NCI-H2196 (cell line): ENCODE data around the gene KAT2A.

ENCODE experiments used
- DNase-seq: peaks from one replicate; lab custom pipeline; 2025; ENCODE audit not compliant: unreplicated experiment; lab: John Stamatoyannopoulos, UW

Gene KAT2A

DNA sequence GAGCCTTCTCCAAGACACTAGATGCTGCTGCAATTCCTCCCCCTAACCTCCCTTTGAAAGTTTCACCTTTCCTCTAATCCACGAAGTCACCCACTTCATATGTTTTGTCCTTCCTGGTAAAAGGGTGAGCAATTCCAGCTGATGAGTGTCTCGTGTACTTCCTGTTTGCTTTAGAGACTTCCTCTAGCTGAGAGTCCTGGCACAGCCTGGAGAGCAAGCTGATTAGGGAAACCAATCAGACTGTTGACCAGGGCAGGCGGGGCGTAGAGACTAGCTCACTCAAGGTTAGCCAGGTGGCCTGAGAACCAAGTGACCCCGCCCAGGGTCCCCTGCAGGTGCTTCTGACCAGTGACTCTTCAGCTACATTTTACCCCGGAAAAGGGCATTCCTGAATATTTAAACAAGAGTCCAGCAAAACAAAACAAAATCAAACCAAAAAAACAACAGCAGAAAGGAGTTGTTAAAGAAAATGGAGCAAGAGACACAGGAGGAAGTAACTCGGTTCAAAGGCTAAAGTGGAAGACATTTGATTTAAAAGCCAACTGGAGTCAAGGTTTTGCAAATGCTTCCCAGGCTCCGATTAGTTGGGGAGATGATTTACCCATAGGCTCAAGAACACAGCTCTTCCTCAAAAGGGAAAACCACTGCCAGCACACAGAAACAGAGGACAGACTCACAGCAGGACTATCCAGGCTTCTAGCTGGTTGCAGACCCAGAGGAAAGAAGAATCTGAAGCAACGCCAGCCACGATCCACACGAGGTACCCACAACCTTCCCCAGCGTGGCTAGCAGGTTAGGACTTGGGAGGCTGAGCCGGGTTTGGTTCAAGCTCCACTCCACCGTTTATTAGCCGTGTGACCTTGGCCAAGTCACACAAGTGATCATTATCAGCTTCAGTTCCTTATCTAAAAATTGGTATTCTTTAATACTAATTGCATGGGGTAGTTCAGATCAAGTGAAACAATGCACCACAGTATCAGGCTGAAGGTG, 14.8 kb upstream of the KAT2A start:
- peak; percentile 53 for DNase-seq

DNA sequence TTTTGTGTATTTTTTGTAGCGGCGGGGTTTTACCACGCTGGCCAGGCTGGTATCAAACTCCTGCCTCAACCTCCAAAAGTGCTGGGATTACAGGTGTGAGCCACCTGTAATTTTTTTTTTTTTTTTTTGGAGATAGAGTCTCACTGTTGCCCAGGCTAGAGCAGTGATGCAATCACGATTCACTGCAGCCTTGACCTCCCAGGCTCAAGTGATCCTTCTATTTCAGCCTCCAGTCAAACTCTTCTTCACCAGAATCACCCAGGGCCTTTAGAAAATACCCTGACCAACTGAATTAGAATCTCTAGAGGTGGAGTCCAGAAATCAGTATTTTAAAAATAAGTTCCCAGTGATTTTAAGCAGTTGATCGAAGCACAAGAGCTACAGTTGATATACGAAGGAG, 14.0 kb upstream of the KAT2A start:
- no peak for DNase-seq

DNA sequence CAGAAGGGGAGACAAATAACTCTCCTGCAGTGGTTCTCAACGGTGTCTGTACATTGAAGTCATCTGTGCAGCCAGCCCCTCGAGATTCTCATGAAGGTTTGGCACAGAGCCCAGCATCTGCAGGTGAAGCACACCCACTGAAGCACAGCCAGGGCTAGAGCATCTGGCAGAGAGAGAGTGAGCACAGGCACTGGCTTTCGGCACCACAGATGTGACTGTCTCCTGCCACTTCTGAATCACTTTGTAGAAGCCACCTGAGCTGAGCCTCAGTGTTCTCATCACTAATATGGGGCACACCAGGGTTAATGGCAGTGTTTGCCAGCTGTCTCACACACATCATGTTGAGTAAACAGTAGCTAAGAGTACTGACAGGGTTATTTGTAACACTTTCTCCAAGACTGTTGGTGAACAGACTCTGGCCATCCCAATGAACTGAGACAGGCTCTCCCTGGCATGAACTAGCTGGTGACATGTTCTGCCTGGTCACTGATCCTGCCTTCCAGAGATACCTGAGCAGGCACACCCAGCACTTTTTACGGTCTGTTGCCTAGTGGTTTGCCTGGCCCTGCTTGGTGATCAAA, 12.4 kb upstream of the KAT2A start:
- DNase-seq: peak; percentile 47

DNA sequence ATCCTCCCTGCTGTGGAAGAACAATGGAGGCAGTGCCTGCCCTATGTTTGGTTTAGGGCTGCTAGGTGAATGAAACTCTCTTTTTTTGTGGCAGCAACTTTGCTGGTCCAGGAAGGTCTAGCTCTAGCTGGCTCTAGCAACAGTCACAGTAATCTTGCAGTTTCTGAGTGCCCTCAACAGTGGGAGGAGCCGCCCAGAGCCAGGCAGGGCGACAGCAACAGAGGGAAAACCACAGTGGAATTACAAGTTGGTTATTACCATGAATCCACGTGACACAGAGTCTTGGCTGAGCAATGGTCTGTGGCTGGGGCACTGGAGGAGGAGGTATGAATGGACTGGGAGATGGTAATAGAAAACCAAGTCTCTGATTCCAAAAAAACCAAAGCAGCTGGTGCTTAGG, 11.8 kb upstream of the KAT2A start:
- DNase-seq: peak; percentile 58

DNA sequence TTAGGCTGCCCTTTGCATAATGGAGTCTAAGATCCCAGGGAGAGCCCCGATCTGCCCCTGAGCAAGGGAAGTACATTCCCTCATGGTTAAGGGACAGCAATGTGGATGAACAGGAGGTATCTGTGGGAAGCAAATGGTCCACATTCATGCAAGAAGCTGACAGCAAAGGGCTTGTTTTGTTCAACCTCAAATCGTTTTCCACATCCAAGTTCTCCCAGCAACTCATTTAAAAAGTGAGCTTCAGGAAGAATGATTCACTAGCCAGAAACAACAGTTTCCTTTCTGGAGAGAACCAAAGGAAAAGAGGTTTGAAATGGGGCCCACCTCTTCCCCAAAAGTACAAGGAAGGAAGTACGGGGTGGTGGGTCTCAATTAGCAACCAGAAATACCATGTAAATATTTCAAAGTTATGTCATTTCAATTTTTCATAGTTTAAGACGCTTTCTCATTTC, 10.8 kb upstream of the KAT2A start:
- DNase-seq: no peak

DNA sequence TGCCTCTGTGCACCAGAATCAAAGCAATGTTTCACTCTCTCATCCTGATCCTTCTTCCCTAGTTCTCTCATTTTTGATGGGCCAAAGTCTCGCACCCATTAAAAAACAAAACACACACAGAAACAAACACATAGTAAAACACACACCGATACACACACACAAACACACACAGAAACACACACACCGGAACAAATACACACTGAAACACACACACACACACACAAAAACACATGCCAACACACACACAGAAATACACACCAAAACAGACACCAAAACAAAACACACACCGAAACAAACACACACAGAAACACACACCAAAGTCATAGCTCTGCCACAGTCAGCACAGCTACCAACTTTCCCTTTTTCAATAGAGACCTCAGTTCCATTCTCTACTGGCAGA, 10.1 kb upstream of the KAT2A start:
- DNase-seq: no peak

DNA sequence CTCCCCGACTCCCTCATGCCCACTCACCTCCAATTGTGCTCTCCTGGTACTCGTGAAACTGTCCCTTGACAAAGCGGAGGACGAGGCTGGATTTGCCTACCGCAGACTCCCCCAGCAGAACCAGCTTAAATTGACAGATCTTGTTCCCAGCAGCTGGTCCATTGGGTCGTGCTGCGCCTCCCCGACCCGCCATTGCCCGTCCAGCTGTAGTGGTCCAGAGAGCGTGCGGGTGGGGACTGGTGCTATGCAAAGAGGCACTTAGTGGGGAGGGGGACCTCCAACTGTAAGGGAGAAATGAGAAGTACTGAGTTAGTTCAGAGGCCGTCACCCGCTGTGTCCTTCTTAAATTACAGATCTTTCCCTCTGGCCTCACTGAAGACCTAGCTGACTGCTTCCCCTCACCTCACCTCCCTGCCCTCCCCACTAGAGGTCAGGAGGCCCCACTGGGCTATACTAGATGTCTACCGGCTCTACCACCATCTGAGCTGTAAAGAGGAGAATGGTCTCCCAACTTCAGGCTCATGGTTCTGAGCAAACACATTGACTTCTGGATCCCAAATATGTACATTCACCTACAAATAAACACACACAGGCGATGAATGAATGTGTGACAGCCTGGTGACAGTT, 9.3 kb upstream of the KAT2A start:
- no peak for DNase-seq

DNA sequence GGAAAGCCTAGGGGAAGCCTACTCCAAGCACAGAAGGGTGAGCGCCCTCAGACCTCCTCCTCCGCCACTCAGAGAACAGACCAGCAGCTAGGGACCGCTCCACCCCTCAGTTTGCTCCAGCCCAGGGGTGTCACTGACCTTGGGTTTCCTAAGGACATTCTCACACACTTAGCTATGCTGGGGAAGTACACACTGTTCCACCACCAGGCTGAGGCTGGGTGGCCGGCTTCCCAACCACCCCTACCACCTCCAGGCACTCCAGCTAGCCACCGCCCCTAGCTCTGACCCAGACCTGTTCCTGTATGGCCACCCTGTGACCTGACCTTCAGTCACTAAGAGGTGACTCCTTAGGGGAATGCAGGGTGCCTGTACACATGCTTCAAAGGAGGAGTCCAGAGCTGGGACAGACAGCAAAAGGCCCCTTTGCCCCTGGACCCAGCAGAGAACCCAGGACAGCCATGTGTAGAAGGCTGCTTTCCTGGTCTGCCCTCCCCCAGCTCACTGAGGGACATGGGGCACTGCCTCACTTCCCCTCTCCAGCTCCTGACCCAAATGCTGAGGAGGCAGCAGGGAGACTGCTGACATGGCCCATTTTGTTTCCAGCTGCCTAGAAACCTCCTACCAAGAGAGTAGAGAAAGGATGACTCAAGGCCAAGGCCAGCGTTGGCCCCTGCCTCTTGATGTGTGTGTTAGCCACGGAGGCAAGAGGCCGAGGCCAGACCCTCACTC, 8.1 kb upstream of the KAT2A start:
- no peak for DNase-seq

DNA sequence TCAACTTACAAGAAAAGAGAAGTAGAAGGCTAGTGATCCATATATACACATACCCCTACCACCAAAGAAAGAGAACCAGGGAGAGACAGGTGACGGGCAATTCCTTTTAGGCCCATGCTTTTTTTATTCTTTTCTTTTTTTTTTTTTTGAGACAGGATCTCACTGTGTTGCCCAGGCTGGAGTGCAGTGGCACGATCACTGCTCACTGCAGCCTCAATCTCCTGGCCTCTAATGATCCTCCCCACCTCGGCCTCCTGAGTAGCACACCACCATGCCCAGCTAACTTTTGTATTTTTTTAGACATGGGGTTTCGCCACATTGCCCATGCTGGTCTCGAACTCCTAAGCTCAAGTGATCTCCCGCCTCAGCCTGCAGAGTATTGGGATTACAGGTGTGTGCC, 6.2 kb upstream of the KAT2A start:
- DNase-seq: no peak

DNA sequence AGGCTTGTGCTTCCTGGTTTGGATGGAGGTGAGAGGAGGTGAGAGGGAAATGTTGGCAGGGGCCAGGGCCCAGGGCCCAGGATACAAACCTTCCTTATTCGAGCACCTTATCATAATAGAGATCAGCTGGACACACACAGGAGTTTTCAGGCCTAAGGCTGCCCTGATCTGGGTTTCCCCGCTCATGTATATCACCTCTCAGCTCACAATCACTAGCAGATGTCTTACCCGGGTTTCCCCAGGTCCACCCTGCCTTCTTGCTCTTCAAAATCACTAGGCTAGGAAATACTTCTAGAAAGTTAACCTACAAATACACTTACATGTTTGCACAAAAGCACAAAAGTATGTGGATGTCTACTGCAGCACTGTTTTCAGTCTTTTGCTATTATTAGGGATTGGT, 5.7 kb upstream of the KAT2A start:
- DNase-seq: no peak

DNA sequence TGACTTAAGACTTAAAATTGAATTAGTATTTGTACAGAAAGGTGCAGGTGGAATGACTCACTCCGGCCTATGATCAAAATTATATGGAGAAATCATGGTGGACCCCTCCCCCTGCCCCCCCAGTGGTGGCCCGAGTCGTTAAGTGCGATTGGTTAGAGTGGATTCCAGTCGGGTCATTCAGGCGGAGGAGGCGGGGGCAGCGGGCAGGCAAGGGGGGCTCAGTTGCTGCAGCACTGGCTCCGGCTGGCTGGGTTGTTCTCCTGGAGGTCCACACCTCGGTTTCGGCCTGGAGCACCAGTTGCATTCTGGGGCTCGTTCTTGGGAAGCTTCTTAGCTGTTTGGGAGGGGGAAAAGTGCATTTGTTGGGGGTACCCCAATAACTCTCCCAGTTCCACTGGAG, 4.4 kb upstream of the KAT2A start:
- no peak for DNase-seq

DNA sequence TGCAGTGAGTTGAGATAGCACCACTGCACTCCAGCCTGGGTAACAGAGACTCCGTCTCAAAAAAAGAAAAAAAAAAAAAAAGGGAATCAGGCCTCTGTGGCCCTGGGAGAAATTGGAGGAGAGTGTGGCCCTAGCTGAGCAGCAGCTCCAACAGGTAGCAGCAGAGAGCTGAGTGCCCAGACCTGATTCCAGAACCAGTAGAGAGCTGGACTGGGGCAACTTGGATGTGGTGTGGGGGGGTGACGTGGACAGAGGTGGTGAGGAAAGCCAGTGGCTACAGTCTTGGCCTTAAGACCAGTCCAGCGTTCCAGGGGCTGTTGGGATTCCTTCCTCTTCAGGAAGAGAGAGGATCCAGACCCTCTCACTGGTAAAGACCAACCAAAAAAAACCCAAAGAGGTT, 3.1 kb upstream of the KAT2A start:
- DNase-seq: no peak

DNA sequence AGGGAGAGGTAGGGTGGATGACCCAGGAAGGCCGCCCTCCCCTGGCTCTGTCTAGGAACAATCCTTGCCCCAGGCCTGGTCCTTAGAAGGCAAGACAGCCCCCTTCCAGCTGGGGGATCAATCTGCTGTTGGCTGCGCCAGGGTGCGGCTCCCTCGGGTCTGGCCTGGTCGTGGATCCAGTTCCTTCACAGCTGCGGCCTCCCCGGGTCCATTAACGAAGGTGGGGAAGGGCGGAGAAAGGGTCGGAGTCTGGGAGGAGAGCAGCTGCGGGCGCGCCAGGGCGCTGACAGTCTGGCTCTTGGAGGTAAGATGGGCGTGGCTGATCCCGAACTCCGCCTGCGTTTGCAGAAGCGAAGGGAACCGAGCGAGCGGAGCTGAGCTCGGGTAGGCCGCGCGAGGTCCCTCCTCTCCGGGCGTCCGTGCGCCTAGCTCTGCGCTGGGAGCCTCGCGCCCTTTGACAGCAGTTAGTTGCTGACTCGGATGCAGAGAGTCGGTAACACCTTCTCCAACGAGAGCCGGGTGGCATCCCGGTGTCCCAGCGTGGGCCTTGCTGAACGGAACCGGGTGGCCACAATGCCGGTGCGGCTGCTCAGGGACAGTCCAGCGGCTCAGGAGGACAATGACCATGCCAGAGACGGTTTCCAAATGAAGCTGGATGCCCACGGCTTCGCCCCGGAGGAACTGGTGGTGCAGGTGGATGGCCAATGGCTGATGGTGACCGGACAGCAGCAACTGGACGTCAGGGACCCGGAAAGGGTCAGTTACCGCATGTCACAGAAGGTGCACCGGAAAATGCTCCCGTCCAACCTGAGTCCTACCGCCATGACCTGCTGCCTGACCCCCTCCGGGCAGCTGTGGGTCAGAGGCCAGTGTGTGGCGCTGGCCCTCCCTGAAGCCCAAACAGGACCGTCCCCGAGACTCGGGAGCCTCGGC, 1.5 kb upstream of the KAT2A start, which contains the start of gene HSPB9:
Gene HSPB9, plus strand, starts transcription at position 434 of the 933 bp plus-strand sequence. Its CDS starts 47 bp downstream, at position 481.
- DNase-seq: no peak

DNA sequence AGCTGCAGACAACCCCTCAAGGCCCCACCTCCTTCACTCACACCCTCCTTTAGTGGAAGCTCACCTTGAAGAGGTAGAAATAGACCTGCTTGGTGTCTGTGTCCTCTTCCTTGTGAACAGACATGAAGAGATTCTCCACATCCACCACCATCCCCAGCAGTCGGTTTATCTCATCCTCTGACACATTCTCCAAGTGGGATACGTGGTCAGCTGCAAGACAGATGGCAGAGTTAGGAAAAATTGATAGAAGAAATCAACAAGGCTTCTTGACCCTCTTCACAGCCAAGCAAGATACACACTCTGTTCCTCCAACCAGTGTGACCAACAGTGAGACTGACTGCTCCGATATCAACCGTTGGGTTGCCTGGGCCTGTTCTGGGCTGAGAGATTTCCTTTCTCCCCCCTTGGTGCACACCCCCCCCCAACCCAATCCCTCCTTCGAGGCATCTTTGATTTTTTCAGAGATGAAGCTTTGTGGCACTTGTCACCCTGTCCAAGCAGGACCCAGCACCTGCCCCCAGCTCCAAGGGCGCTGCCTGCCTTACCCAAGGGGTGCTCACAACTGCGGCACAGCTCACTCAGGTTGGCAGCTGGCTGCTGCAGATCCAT, 902 bp downstream of the KAT2A start:
- DNase-seq: no peak

DNA sequence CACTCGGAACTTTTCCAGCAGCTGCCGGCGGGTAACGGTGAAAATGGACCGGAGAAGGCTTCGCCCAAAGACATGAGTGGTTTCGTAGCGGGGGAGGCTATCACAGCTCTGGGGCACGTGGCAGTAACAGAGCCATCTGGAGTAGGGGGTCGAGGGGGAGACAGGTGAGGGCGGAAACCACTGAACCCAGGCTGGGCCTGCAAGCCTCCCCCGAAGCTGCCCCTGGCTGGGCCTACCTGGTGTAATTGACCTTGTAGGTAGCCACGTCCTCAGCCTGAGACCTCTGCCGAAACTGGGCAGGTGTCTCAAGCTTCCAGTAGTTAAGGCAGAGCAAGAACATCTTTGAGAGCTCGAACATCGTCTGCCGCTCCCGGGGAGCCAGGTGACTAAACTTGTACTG, 1.9 kb downstream of the KAT2A start:
- no peak for DNase-seq

DNA sequence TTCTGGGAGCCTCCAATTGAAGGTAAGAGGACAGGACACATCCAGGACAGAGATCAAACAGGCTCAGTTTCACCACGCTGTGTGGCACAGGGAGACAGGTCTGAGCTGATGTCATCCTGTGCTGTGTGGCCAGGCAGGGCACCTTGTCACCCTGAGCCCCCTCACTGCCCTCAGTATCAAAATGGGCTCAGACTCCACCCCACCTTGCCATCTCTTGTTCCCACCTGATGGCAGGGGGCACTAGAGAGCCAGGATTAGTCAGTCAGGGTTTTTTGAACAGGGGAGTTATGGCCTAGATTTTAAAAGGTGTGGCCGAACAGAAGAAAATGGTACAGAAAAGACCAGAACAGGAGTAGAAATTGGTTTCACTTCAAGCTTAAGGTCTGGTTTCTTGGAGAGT, 2.6 kb downstream of the KAT2A start:
- no peak for DNase-seq

DNA sequence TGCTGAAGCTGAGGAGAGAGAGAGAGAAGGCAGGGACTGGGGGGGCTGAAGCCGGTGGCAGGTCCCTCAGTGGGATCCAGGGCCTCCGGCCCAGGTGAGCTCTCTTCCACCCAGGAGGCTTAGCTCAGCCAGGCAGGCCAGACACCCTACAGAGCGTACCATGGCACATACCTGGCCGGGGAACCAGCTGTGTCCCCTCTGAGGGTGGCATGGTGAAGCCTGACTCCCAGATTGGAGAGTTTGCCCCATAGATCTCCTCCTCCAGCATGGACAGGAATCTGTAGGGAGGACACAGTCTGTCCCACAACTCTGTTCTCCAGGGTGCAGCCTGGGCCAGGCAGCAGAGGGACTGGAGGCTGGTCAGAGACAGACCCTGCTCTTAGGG, 3.0 kb downstream of the KAT2A start:
- no peak for DNase-seq

DNA sequence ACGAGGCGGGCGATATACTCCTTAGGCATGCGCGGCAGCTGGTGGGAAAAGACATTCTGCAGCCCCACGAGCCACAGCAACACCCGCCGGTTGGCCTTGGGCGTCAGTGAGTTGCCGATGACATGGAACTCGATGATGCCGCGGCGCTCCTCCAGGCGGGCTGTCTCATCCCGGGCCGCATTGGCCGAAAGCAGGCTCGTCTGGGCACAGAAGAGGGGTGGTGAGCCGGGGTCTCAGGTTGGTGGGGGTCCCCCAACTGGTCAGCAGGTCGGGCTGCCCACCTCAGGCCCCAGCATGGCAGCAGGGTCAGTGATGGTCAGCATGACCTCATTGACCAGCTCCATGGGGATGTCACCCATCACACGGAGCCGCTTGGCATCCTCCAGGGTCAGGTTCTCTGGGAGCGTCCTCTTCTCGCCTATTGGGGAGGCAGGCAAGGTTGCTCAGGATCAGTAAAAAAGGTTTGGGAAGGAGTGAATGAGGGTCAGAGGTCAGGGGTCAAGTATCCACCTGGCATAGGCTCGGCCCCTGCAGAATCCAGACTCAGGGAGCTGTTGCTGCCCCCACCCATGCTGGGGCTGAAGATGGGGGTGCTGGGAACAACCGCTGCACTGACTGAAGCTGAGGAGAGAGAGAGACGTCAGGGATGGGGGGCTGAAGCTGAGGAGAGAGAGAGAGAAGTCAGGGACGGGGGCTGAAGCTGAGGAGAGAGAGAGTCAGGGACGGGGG, 3.6 kb downstream of the KAT2A start:
- DNase-seq: no peak
